Inferior parietal cortex (tissue), 1 donor: ENCODE data around the gene DCLK3.

Experiments
- DNase-seq: peaks from one replicate; pipeline ENCODE4 v3.0.0-alpha.2; 2016; ENCODE audit errors: extremely low spot score

DCLK3 gene

DNA sequence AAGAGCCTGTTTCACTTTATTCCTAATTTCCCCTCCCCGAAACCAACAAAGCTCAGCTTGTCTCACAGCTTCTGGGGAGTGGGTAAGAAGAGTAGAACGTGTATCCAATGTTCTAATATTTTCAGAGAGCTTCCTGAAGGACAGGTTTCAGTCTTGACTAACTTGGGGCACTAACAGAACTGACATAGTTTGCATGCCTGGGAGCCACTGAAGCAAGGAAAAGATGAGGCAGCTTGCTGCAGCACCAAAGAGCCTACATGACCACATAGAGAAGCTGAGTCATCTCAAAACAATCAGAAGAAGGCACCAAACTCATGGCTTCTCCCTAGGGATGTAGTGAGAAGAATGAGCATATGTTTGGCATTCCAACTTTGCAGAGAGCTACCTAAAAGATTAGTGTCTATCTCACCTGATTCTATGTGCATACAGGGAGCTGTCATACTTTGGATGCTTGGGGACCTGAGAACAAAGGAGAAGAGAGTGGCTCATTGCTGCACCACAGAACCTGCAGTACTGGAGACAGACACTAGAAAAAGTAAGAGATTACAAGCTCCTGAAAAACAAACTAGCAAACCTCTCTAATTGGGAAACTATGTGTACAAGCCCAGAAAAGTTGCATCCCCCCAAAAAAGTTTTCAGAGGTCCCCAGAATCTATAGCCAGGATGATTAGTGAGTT lies 86.9 kb downstream of the DCLK3 start:
- DNase-seq, result no peak

GRCh38 chr3:36674816-36675215 lies 89.5 kb downstream of the DCLK3 start:
- DNase-seq, result no peak

DNA sequence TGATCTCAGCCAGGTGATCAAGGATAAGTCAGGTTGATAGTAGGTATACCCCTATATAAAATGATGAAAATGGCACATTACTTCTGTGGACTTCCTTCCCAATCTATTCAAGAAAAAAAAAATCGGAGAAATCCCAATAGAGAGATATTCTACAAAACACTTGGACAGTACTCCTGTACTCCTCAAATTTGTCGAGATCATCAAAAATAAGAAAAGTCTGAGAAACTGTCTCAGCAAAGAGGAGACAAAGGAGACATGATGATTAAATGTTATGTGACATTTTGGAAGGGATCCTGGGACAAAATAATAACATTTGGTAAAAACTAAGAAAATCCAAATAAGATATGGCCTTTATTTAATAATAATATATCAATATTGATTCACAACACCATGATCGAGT lies 94.6 kb downstream of the DCLK3 start:
- no peak for DNase-seq

- DNase-seq, result no peak
These were observed 98.2 kb downstream of the DCLK3 start for GRCh38 chr3:36666166-36666565.

DNA sequence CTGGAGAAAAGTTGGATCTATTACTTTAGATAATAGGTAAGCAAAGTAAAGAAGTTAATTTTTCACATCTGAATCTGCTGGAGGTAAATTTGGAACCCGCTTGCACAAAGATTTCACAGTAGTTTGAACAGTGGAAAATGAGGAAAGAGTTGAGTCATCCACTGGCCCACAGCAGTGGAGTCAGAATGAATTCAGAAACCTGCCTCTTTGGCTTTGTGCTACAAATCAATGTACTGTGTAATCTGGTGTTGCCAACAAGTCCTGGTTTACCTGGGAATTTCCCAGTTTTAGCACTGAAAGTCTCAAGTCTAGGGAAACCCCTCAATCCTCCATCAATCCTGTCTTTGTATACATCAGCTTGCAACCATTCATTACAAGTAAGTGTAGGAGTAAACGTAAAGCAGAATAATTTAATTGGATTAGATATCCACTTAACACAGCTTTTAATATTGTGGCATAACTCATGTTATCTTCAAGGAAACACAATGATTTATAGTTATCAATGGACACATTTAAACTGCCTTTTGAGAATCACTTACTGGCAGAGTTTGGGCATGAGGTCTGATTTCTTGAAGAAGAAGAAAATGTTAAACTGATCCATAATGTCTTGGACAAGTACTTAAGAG lies 100.6 kb downstream of the DCLK3 start:
- DNase-seq, result no peak

GRCh38 chr3:36662626-36663025 lies 101.7 kb downstream of the DCLK3 start:
- no peak for DNase-seq
